Peyer's patch (tissue), 4 donors: ENCODE data around the gene GSTO2.

Experiments used
- CTCF ChIP-seq, 6 experiments: fragments of 450-650 bp in 4 of 6; fragments of 200-600 bp in 2 of 6; sonication (generic) in 1 of 6; IDR thresholded peaks; one replicate each; pipeline ENCODE4 v1.5.1; 2017 to 2019; ENCODE audit warnings: antibody characterized with exemption in 6 of 6, mild to moderate bottlenecking in 3 of 6, moderate library complexity in 1 of 6
- POLR2A ChIP-seq, 2 donors: fragments of 450-650 bp; IDR thresholded peaks; one replicate each; pipeline ENCODE4 v1.5.1; 2017; ENCODE audit warnings: antibody characterized with exemption in 2 of 2, mild to moderate bottlenecking in 2 of 2, moderate library complexity in 2 of 2

GRCh38 chr10:104350127-104350635 lies 81.2 kb downstream of the GSTO2 start:
- TF ChIP-seq POLR2A (IDR thresholded peaks at IDR 0.05), result no peak
- peak in 5 of 6 experiments; percentile 36 to 89 (median 85) for TF ChIP-seq CTCF (IDR thresholded peaks at IDR 0.05)
